MCF 10A (cell line): ENCODE data around the gene NAIF1. TPM values are rescaled to one million over a fixed set of nuclear protein-coding genes. Genes with fewer than 3 reads are reported as not detected.

Experiments
- BruUV-seq: library from RNA; stranded (reverse); fragments of 400-500 nt; replicated peaks from 2 replicates; lab custom pipeline; 2021; lab: Mats Ljungman, UMichigan
- CTCF ChIA-PET: fragments of 300-600 bp; sonication (Branson Sonifier 250); formaldehyde crosslinking; extraction: SDS; loops from one replicate; lab custom pipeline; 2021; ENCODE audit warnings: antibody characterized with exemption, inconsistent platforms; lab: Yijun Ruan, JAX
- POLR2A ChIA-PET: fragments of 300-600, 350-650 bp; sonication (Branson Sonifier 250); formaldehyde crosslinking; extraction: SDS; loops from one replicate; lab custom pipeline; 2020; ENCODE audit warnings: antibody characterized with exemption, inconsistent platforms; lab: Yijun Ruan, JAX
- DNase-seq: peaks from one replicate; pipeline ENCODE4 v3.0.0-alpha.2; 2018; ENCODE audit not compliant: unreplicated experiment
- H3K27ac Mint-ChIP-seq: one replicate; pipeline ENCODE4 v1.8.0; 2022; ENCODE audit warnings: mild to moderate bottlenecking, low read depth, mixed read lengths; ENCODE audit not compliant: unreplicated experiment
- H3K27me3 Mint-ChIP-seq: one replicate; pipeline ENCODE4 v1.8.0; 2022; ENCODE audit warnings: mixed read lengths; ENCODE audit not compliant: insufficient read depth, unreplicated experiment
- H3K36me3 Mint-ChIP-seq: one replicate; pipeline ENCODE4 v1.8.0; 2022; ENCODE audit warnings: mild to moderate bottlenecking, moderate library complexity, mixed read lengths; ENCODE audit not compliant: insufficient read depth, unreplicated experiment
- H3K4me1 Mint-ChIP-seq: one replicate; pipeline ENCODE4 v1.8.0; 2022; ENCODE audit warnings: mixed read lengths; ENCODE audit not compliant: insufficient read depth, unreplicated experiment
- H3K4me3 Mint-ChIP-seq: one replicate; pipeline ENCODE4 v1.8.0; 2022; ENCODE audit warnings: mild to moderate bottlenecking, moderate library complexity, mixed read lengths; ENCODE audit not compliant: unreplicated experiment
- H3K9me3 Mint-ChIP-seq: one replicate; pipeline ENCODE4 v1.8.0; 2022; ENCODE audit warnings: mixed read lengths; ENCODE audit not compliant: unreplicated experiment
- intact Hi-C: fragments of 100-400 bp; cut with micrococcal nuclease; formaldehyde crosslinking; loops from 2 replicates; pipeline ENCODE4 v1.14.1; 2022
- total RNA-seq: library from RNA; stranded (reverse); gene quantifications from 2 replicates; pipeline ENCODE4 v1.2.3, GENCODE V29; 2022
- TF ChIP-seq, protein P1 (sequence below): fragments of 200-600 bp; IDR thresholded peaks from one replicate; pipeline ENCODE4 v1.8.0; 2022; ENCODE audit warnings: antibody characterized with exemption, mild to moderate bottlenecking; ENCODE audit not compliant: unreplicated experiment

NAIF1 gene
- total RNA-seq, 1 experiment from 2014 or later: 15.8 TPM

DNA sequence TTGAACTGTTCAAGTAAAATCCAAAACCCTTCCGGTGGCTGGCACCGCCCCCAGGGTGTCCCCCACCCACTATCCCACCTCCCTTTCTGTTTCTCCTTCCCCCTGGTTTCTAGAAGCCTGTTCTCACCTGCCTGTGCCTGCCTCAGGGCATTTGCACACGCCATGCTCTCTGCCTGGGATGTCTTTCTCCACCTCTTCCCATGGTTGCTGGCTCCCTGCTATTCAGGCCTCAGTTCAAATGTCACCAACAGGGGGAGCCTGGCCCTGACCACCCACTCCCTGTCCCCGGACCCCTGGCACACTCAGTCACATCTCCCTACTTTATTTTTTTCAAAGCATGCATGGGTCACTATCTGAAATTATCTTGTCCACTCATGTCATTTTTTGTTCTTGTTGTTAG is 46.4 kb downstream of the NAIF1 start:
- Mint-ChIP-seq H3K27me3 (no peaks in the 10 kb centered on the region), H3K9me3 (no peaks in the 10 kb centered on the region), H3K4me3 (no peak overlapping the region), H3K4me1 (peaks cover 8% of the 10 kb centered on the region), H3K27ac (no peak overlapping the region), H3K36me3 (no peaks in the 10 kb centered on the region)
- no peak for DNase-seq
- intact Hi-C loops: no loop called here
- ChIA-PET CTCF (interaction anchor here (0.7 to 4.5 kb wide), 3 partner anchors 15 to 66 kb away, joined by 3 to 21 read pairs (median 7); no protein-coding TSS in a partner anchor), POLR2A (no interaction called here)
- no TSS peak for BruUV-seq
- TF ChIP-seq, protein P1, sequence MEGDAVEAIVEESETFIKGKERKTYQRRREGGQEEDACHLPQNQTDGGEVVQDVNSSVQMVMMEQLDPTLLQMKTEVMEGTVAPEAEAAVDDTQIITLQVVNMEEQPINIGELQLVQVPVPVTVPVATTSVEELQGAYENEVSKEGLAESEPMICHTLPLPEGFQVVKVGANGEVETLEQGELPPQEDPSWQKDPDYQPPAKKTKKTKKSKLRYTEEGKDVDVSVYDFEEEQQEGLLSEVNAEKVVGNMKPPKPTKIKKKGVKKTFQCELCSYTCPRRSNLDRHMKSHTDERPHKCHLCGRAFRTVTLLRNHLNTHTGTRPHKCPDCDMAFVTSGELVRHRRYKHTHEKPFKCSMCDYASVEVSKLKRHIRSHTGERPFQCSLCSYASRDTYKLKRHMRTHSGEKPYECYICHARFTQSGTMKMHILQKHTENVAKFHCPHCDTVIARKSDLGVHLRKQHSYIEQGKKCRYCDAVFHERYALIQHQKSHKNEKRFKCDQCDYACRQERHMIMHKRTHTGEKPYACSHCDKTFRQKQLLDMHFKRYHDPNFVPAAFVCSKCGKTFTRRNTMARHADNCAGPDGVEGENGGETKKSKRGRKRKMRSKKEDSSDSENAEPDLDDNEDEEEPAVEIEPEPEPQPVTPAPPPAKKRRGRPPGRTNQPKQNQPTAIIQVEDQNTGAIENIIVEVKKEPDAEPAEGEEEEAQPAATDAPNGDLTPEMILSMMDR: no peak

DNA sequence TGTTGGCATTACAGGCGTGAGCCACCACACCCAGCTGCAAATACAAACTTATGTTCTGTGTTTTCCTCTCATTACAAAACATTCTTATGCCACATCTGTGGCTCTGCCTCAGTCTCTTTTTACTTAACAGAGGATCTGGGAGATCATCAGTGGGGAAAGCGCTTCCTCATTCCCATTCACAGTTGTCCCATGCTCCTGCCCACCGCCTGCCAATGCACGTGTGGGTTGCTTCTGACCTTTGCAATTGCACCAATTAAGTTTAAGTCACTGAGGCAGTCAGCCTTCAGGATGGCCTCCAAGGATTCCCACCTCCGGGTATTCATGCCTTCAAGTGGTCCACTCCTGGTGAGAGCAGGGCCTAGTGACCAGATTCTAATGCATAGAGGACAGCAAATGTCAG is 51.4 kb downstream of the NAIF1 start:
- Mint-ChIP-seq H3K27ac (no peak overlapping the region), H3K36me3 (no peaks in the 10 kb centered on the region), H3K4me1 (no peaks in the 10 kb centered on the region), H3K27me3 (no peaks in the 10 kb centered on the region), H3K9me3 (no peaks in the 10 kb centered on the region), H3K4me3 (no peak overlapping the region)
- DNase-seq: no peak
- CTCF ChIA-PET: no interaction called here
- intact Hi-C loops: no loop called here
- POLR2A ChIA-PET: interaction anchor here (0.7 kb wide), 1 partner anchor 120 kb away, joined by 3 read pairs; no protein-coding TSS in a partner anchor
- no TSS peak for BruUV-seq
- TF ChIP-seq, protein P1: no peak

Other genes starting within 250 kb of the NAIF1 start
- gene ENG, start 212.7 kb downstream of the NAIF1 start, total RNA-seq: 19.2 and 22.1 TPM in 2 replicates
- gene AK1, start 189.6 kb downstream of the NAIF1 start, total RNA-seq: 75.9 and 94.3 TPM in 2 replicates
- 16.5 and 17.6 TPM in 2 replicates for gene ST6GALNAC6, start 167.7 kb downstream of the NAIF1 start, total RNA-seq
- gene ST6GALNAC4, start 150.3 kb downstream of the NAIF1 start, total RNA-seq: 36.3 and 39.5 TPM in 2 replicates
- gene PIP5KL1, start 136.5 kb downstream of the NAIF1 start, total RNA-seq: 4.0 and 5.7 TPM in 2 replicates
- gene DPM2, start 129.5 kb downstream of the NAIF1 start, total RNA-seq: 41.5 and 41.8 TPM in 2 replicates
- gene EEIG1, start 86.3 kb downstream of the NAIF1 start, total RNA-seq: 17.5 and 23.9 TPM in 2 replicates
- 11.1 and 15.5 TPM in 2 replicates for gene SLC25A25, start 912 bp upstream of the NAIF1 start, total RNA-seq
- 114 and 130 TPM in 2 replicates for gene PTGES2, start 60.4 kb upstream of the NAIF1 start, total RNA-seq
- gene LCN2, start 82.1 kb upstream of the NAIF1 start, total RNA-seq: 7.7 and 41.6 TPM in 2 replicates
- gene BBLN, start 92.9 kb upstream of the NAIF1 start, total RNA-seq: 68.6 and 70.4 TPM in 2 replicates
- gene CIZ1, start 124.3 kb upstream of the NAIF1 start, total RNA-seq: 133 and 151 TPM in 2 replicates
- 0.98 and 2.0 TPM in 2 replicates for gene DNM1, start 136.1 kb upstream of the NAIF1 start, total RNA-seq
- 124 and 147 TPM in 2 replicates for gene GOLGA2, start 208.7 kb upstream of the NAIF1 start, total RNA-seq
- gene SWI5, start 209.0 kb upstream of the NAIF1 start, total RNA-seq: 27.7 and 39.0 TPM in 2 replicates